GM23338 (cell line): ENCODE data around the gene CTBP2. TPM values are rescaled to one million over a fixed set of nuclear protein-coding genes. Genes with fewer than 3 reads are reported as not detected.

Experiments used
- ATAC-seq: fragments of 200-7000 bp; cut with Tn5 transposase; 3 replicates; pipeline ENCODE4 v1.9.1; 2020
- DNase-seq: peaks from one replicate; pipeline ENCODE4 v3.0.0-alpha.2; 2015; ENCODE audit warnings: low spot score
- H2AFZ ChIP-seq: fragments of 200-600 bp; sonication (generic); 2 replicates; pipeline ENCODE4 v1.8.0; 2016; ENCODE audit warnings: antibody characterized with exemption, mild to moderate bottlenecking, moderate library complexity
- H3F3A ChIP-seq: fragments of 200-600 bp; sonication (generic); replicated peaks from 2 replicates; pipeline ENCODE4 v1.8.0; 2017; ENCODE audit warnings: antibody characterized with exemption, mixed run types, low read depth
- H3K27ac ChIP-seq: fragments of 200-600 bp; sonication (generic); 2 replicates; pipeline ENCODE4 v1.6.1; 2016; ENCODE audit warnings: low read depth
- H3K27me3 ChIP-seq: fragments of 200-600 bp; sonication (generic); 2 replicates; pipeline ENCODE4 v1.8.0; 2016; ENCODE audit warnings: mild to moderate bottlenecking, mixed run types, moderate library complexity; ENCODE audit not compliant: insufficient read depth
- H3K36me3 ChIP-seq: fragments of 200-600 bp; sonication (generic); 2 replicates; pipeline ENCODE4 v1.8.0; 2016; ENCODE audit warnings: mild to moderate bottlenecking; ENCODE audit not compliant: insufficient read depth
- H3K4me1 ChIP-seq: fragments of 200-600 bp; sonication (generic); 2 replicates; pipeline ENCODE4 v1.8.0; 2016; ENCODE audit warnings: mild to moderate bottlenecking, moderate library complexity; ENCODE audit not compliant: insufficient read depth
- H3K4me2 ChIP-seq: fragments of 200-600 bp; sonication (generic); 2 replicates; pipeline ENCODE4 v1.7.1; 2017; ENCODE audit warnings: mixed run types
- H3K4me3 ChIP-seq: fragments of 200-600 bp; sonication (generic); 2 replicates; pipeline ENCODE4 v1.6.1; 2016; ENCODE audit warnings: mixed run types
- H3K79me2 ChIP-seq: fragments of 200-600 bp; sonication (generic); replicated peaks from 2 replicates; pipeline ENCODE4 v1.8.0; 2017; ENCODE audit warnings: mild to moderate bottlenecking; ENCODE audit not compliant: insufficient read depth
- H3K9me2 ChIP-seq: fragments of 200-600 bp; sonication (generic); 2 replicates; pipeline ENCODE4 v1.8.0; 2017; ENCODE audit not compliant: insufficient read depth
- H4K20me1 ChIP-seq: fragments of 200-600 bp; sonication (generic); replicated peaks from 2 replicates; pipeline ENCODE4 v1.8.0; 2017; ENCODE audit warnings: mild to moderate bottlenecking; ENCODE audit not compliant: insufficient read depth
- H3K27ac Mint-ChIP-seq: 2 replicates; pipeline ENCODE4 v1.8.0; 2020; ENCODE audit warnings: inconsistent platforms, mild to moderate bottlenecking, moderate library complexity, mixed read lengths
- H3K27me3 Mint-ChIP-seq: 3 replicates; pipeline ENCODE4 v1.8.0; 2022; ENCODE audit warnings: low read depth, mild to moderate bottlenecking, moderate library complexity, mixed read lengths, inconsistent platforms; ENCODE audit not compliant: insufficient read depth, poor library complexity
- H3K36me3 Mint-ChIP-seq: 3 replicates; pipeline ENCODE4 v1.8.0; 2021; ENCODE audit warnings: low read depth, mild to moderate bottlenecking, inconsistent platforms, moderate library complexity, mixed read lengths
- H3K4me1 Mint-ChIP-seq: 3 replicates; pipeline ENCODE4 v1.8.0; 2020; ENCODE audit warnings: mild to moderate bottlenecking, inconsistent platforms, mixed read lengths
- H3K4me3 Mint-ChIP-seq: 3 replicates; pipeline ENCODE4 v1.8.0; 2021; ENCODE audit warnings: moderate library complexity, mild to moderate bottlenecking, inconsistent platforms, mixed read lengths
- H3K9me3 Mint-ChIP-seq: 3 replicates; pipeline ENCODE4 v1.8.0; 2020; ENCODE audit warnings: moderate library complexity, mild to moderate bottlenecking, inconsistent platforms, mixed read lengths
- CREB1 ChIP-seq: fragments of 250-450 bp; sonication (Bioruptor Pico); IDR thresholded peaks from 2 replicates; pipeline ENCODE4 v1.5.0; 2020; ENCODE audit warnings: low read depth, mild to moderate bottlenecking, moderate library complexity
- CTCF ChIP-seq, 2 experiments: fragments of 200-600 bp in 1 of 2; sonication (generic) in 1 of 2; conservative IDR thresholded peaks; 2 replicates each; pipeline versions ENCODE4 v1.5.1 to v1.6.1; 2016 to 2017; ENCODE audit warnings: antibody characterized with exemption in 2 of 2, low read depth in 2 of 2, mild to moderate bottlenecking in 2 of 2, moderate library complexity in 1 of 2
- ETS1 ChIP-seq: IDR thresholded peaks from 2 replicates; pipeline ENCODE4 v1.6.1; 2016; ENCODE audit warnings: antibody characterized with exemption
- EZH2 ChIP-seq: fragments of 200-600 bp; sonication (generic); IDR thresholded peaks from one replicate; pipeline ENCODE4 v1.8.0; 2017; ENCODE audit warnings: antibody characterized with exemption, mild to moderate bottlenecking, low read depth; ENCODE audit not compliant: unreplicated experiment
- EZH2phosphoT487 ChIP-seq: fragments of 200-600 bp; sonication (generic); IDR thresholded peaks from one replicate; pipeline ENCODE4 v1.8.1; 2018; ENCODE audit warnings: antibody characterized with exemption; ENCODE audit not compliant: unreplicated experiment
- JUNB ChIP-seq: IDR thresholded peaks from one replicate; pipeline ENCODE4 v1.6.1; 2016; ENCODE audit warnings: antibody characterized with exemption; ENCODE audit not compliant: unreplicated experiment
- NANOG ChIP-seq: IDR thresholded peaks from 2 replicates; pipeline ENCODE4 v1.6.1; 2016; ENCODE audit warnings: antibody characterized with exemption, borderline replicate concordance
- POLR2AphosphoS5 ChIP-seq: IDR thresholded peaks from 2 replicates; pipeline ENCODE4 v1.6.1; 2016; ENCODE audit warnings: antibody characterized with exemption, low read depth
- REST ChIP-seq: IDR thresholded peaks from one replicate; pipeline ENCODE4 v1.6.1; 2018; ENCODE audit warnings: antibody characterized with exemption; ENCODE audit not compliant: unreplicated experiment
- STAT1 ChIP-seq: IDR thresholded peaks from one replicate; pipeline ENCODE4 v1.6.1; 2016; ENCODE audit warnings: antibody characterized with exemption; ENCODE audit not compliant: unreplicated experiment
- ZNF114 ChIP-seq: fragments of 250-450 bp; sonication (Bioruptor Pico); IDR thresholded peaks from 2 replicates; pipeline ENCODE4 v1.5.0; 2020; ENCODE audit warnings: mild to moderate bottlenecking, moderate library complexity
- ZNF331 ChIP-seq: fragments of 250-450 bp; sonication (Bioruptor Pico); IDR thresholded peaks from 2 replicates; pipeline ENCODE4 v1.5.0; 2020; ENCODE audit warnings: low read depth, mild to moderate bottlenecking, moderate library complexity
- ZNF462 ChIP-seq: fragments of 250-450 bp; sonication (Bioruptor Pico); IDR thresholded peaks from 2 replicates; pipeline ENCODE4 v1.5.0; 2020; ENCODE audit warnings: mild to moderate bottlenecking, moderate library complexity
- polyA plus RNA-seq: library from polyadenylated mRNA; unstranded; fragments of >200 nt; fragmentation: Nextera tagmentation; extraction: Ambion mirVana; gene quantifications from 2 replicates; pipeline ENCODE4 v1.2.1, GENCODE V29; 2016
- total RNA-seq: library from RNA; depleted of rRNA; stranded (reverse); fragments of >200 nt; shearing (Covaris generic); gene quantifications from 2 replicates; pipeline ENCODE4 v1.2.3, GENCODE V29; 2014

CTBP2 gene
- total and polyA plus RNA-seq, 2 experiments from 2014 or later, result 133 to 265 TPM

- H4K20me1 ChIP-seq, result peaks cover 77% of the 10 kb centered on the region
- H3K79me2 ChIP-seq, result peaks cover 100% of the 10 kb centered on the region
- H3K4me2 ChIP-seq, result no peak overlapping the region
- H3K27ac ChIP-seq, result no peak overlapping the region
- DNase-seq (no peak), ATAC-seq (no peak)
- no peaks in the 10 kb centered on the region for H3K9me2 ChIP-seq
- no peaks in the 10 kb centered on the region; the same call in 1 of the 2 replicates for H3F3A ChIP-seq
- no peaks in the 10 kb centered on the region for H3K27me3 ChIP-seq
- no peaks in the 10 kb centered on the region; the same call in 1 of the 2 replicates for H3K36me3 ChIP-seq
- H2AFZ ChIP-seq, result no peak overlapping the region
- TF ChIP-seq CREB1 (CRISPR knock-in tag), result no peak
- TF ChIP-seq NANOG, result no peak
- no peak for TF ChIP-seq CTCF (conservative IDR thresholded peaks at IDR 0.05; ENCODE audit: low read depth in 2 of 2)
- no peak for TF ChIP-seq STAT1
- no peak for TF ChIP-seq EZH2phosphoT487
- no peak for TF ChIP-seq ZNF114
- TF ChIP-seq EZH2, result no peak
- no peak for TF ChIP-seq ZNF331 (CRISPR knock-in tag)
- TF ChIP-seq ETS1, result no peak
- TF ChIP-seq JUNB, result no peak
- no peak for TF ChIP-seq REST
- no peak for TF ChIP-seq ZNF462 (CRISPR knock-in tag)
- no peak for TF ChIP-seq POLR2AphosphoS5
- Mint-ChIP-seq H3K36me3 (peaks cover 77% of the 10 kb centered on the region), H3K27ac (no peak overlapping the region), H3K4me1 (peaks cover 63% of the 10 kb centered on the region), H3K4me3 (no peak overlapping the region), H3K27me3 (peaks cover 34% of the 10 kb centered on the region), H3K9me3 (peaks cover 16% of the 10 kb centered on the region)
- peaks cover 18% of the 10 kb centered on the region; the same call in 1 of the 2 replicates for H3K4me1 ChIP-seq
- no peak overlapping the region for H3K4me3 ChIP-seq
Observed at GRCh38 chr10:125016123-125016522, 144.2 kb downstream of the CTBP2 start.
